Measurements from ENCODE around the gene DGCR8. TPM values are rescaled to one million over a fixed set of nuclear protein-coding genes. Genes with fewer than 3 reads are reported as not detected.

The DGCR8 gene
- total RNA-seq, 1 donor from 2014 or later, result 30.5 TPM

GRCh38 chr22:20107471-20107901 lies 27.4 kb downstream of the DGCR8 start:
- H3K4me3 ChIP-seq (ENCODE audit: low read depth, low read length), result no peak overlapping the region
- peaks cover 47% of the 10 kb centered on the region for H3K36me3 ChIP-seq (ENCODE audit: control insufficient read depth, insufficient read depth, low read length)
- FAIRE-seq (no peak), DNase-seq (ENCODE audit: low read depth) (no peak)
- no peak for TF ChIP-seq CTCF (IDR thresholded peaks at IDR 0.05; ENCODE audit: insufficient read depth, low read length, severe bottlenecking)
- H3K27me3 ChIP-seq (ENCODE audit: control insufficient read depth, insufficient read depth, low read length), result no peaks in the 10 kb centered on the region

DNA sequence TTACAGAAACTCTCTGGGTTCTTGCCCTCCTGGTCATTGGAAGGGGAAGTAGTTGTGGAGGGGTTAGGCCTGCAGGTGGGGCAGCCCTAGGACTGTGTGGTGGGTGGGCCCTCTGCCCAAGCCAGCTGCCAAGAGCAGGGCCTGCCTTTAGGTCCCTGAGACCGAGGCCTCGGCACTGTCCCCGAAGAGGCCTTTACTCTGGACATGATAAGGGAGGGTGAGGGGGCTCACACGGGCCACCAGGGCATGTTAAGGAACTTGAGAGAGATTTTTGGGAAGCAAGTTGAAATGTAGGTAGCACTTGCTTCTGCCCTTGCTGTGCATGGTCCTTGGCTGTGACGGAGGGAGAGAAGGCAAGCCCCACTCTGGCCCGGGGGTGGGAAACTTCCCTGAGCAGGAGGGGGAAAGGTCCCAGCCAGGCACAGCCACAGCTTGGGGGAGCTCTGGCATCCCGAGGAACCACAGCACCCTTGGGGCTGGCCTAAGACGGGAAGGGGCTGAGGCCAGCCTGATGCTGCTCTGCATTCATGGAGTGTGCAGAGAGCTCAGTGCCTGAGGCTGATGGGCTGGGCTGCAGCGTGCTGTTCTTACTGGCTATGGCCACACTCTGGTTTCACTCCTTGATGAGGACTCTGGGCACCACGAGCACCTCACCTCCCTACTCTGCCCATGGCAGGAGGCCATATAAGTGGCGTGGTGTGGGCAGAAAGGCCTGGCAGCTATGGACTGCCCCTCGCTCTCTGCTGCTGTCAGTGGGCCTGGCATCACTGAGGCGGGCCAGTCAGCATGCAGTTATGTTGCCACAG lies 28.1 kb downstream of the DGCR8 start:
- TF ChIP-seq CTCF (IDR thresholded peaks at IDR 0.05; ENCODE audit: insufficient read depth, low read length, severe bottlenecking), result no peak
- Histone ChIP-seq H3K36me3 (ENCODE audit: control insufficient read depth, insufficient read depth, low read length) (peaks cover 53% of the 10 kb centered on the region), H3K27me3 (ENCODE audit: control insufficient read depth, insufficient read depth, low read length) (no peaks in the 10 kb centered on the region), H3K4me3 (ENCODE audit: low read depth, low read length) (no peak overlapping the region)
- DNase-seq (ENCODE audit: low read depth) (no peak), FAIRE-seq (no peak)

DNA sequence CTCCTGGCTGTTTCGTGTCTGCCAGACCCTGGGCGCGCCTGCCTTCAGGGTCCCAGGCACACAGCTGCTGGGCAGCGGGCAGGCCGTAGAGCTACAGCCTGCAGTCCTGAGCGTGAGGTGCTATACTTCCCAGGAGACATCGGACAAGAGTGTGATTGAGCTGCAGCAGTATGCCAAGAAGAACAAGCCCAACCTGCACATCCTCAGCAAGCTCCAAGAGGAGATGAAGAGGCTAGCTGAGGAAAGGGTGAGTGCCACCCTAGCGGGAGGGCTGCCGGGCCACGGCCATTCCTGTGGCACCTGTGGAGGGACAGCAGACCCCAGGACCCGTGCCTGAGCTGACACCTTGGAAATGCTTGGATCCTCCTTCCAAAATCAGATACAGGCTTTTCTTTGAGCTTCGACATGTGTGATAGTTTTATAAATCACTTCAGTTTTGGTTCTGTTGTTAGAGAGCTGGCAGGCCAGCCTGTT lies 28.8 kb downstream of the DGCR8 start:
- Histone ChIP-seq H3K36me3 (ENCODE audit: control insufficient read depth, insufficient read depth, low read length) (peaks cover 55% of the 10 kb centered on the region), H3K4me3 (ENCODE audit: low read depth, low read length) (no peak overlapping the region), H3K27me3 (ENCODE audit: control insufficient read depth, insufficient read depth, low read length) (no peaks in the 10 kb centered on the region)
- DNase-seq (ENCODE audit: low read depth) (no peak), FAIRE-seq (no peak)
- TF ChIP-seq CTCF (IDR thresholded peaks at IDR 0.05; ENCODE audit: insufficient read depth, low read length, severe bottlenecking), result no peak

DNA sequence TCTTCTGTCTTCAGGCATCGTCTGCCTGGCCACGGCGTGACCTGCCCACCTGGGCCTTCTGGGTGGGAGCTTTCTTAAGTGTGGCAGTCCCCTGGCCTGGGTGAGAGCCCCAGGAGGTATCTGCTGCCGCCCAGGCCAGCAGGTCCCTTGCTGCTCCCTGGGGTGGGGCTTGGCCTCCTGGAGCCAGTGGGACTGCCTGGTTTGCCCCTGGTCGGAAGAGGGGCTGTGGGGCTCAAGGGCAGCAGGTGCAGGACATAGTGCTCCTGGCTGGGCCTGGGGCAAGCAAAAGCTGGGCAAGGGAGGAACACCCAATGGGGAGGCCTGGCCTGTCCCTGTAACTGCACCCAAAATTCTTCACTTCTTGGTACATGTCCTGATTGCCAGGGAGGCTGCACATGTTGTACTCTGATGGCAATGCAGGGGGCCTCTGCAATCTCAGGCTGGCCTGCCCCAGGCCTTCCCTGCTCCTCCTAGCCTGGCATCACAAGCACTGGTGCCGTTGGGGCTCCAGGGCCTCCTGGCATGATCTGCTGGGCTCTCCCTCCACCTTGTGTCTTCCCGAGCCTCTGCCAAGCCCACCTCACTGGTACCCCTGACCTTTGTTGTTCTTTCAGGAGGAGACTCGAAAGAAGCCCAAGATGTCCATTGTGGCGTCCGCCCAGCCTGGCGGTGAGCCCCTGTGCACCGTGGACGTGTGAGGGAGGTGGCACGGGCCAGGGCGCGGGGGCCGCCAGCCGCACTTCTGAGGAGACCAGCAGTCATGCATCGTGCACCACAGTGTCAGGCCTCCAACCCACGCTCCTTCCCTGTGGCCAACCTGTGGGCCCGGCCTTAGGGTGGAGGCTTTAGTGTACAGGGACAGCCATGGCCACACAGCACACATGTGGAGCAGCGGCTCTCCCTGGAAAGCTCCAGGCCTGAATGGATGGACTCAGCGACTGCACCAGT lies 29.6 kb downstream of the DGCR8 start:
- no peaks in the 10 kb centered on the region for H3K27me3 ChIP-seq (ENCODE audit: control insufficient read depth, insufficient read depth, low read length)
- TF ChIP-seq CTCF (IDR thresholded peaks at IDR 0.05; ENCODE audit: insufficient read depth, low read length, severe bottlenecking), result no peak
- no peak overlapping the region for H3K4me3 ChIP-seq (ENCODE audit: low read depth, low read length)
- DNase-seq (ENCODE audit: low read depth) (no peak), FAIRE-seq (no peak)
- H3K36me3 ChIP-seq (ENCODE audit: control insufficient read depth, insufficient read depth, low read length), result peaks cover 58% of the 10 kb centered on the region

DNA sequence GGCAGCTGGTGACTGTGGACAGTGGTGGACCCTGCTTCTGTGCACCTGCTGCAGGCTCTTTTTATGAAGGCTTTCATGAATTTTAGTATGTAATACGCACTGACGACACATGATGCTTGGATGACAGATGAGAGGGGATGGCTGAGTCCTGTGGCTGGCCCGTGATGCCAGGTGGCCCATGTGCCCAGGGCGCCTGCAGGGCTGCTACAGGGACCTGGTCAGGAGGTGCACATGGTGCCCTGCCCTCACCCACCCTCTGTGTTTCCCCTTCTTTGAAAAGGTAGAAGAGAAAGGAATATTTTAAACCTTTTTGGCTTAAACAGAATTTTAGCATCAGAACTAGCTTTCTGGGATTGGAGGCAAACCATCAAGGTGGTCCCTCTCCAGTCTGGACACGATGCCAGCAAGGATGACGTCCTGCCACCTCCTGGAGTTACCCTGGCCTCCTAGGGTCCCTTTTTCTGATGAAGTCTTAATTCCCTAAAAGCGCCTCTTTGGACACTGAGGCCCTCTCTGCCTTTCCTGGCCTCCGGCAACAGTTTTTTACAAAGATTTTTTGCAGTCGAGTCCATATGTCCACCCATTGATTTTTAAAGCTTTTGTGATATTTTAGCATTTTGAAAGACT lies 30.4 kb downstream of the DGCR8 start:
- no peaks in the 10 kb centered on the region for H3K27me3 ChIP-seq (ENCODE audit: control insufficient read depth, insufficient read depth, low read length)
- DNase-seq (ENCODE audit: low read depth), result no peak
- TF ChIP-seq CTCF (IDR thresholded peaks at IDR 0.05; ENCODE audit: insufficient read depth, low read length, severe bottlenecking), result no peak
- peaks cover 55% of the 10 kb centered on the region for H3K36me3 ChIP-seq (ENCODE audit: control insufficient read depth, insufficient read depth, low read length)
- no peak overlapping the region for H3K4me3 ChIP-seq (ENCODE audit: low read depth, low read length)
- FAIRE-seq, result no peak
